ENCODE data around the gene SH2D2A.

SH2D2A gene

DNA sequence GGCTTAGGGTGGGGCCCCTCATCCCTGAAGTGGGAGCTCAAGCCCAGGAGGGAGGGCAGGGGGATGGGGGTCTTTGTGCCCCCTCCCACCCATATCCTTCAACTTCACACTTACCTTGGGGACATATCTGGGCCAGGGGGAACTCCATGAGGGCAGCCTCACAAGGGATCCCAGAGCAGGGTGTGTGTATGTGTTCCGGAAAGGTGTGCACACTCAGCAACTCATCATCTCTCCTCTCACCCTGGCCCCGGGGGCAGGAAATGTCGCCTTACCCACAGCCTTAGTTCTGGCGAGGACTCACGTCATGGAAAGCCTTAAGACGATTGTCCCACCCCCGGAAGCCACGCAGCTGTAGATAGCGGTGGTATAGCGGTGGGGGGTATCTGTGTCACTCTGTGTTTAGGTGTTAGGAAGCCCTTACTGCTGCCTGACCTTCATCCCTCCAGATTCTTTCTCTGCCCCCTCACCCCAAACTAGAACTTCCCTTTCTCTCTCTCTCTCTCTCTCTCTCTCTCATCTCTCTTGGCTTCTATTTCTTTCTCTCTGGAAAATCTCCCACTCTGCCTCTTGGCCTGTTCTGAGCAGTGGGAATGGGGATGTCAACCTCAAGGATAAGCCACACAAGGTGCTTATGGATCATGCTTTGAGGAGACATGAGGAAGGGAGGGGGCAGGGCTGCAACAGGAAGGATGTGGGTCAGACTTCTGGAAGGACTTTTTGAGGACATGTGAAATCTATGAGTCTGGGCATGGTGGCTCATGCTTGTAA lies at the start of gene SH2D2A:
Gene SH2D2A, minus strand, starts transcription at position 288 of the 768 bp plus-strand sequence. Its CDS starts 140 bp downstream, at position 148.
- peak; percentile 91 to 97 for DNase-seq (ENCODE audit: extremely low read depth in 1 of 2, low read depth in 1 of 2)

DNA sequence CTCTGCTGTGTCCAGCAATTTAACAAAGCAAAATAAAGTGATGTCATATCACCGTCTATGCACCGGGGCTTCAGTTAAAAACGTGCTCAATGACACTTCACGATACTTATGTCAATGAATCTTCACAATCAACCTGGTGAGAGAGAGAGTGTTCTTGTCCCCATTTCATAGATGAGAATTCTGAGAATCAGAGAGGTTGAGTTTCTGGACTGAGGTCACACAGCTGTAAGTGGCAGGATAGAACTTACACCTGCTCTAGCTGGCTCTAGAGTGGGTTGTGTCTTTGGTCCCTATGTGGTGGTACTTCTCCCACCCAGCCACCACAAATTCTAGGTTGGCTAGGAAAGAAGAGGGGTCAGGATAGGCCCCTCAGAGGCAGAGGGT lies 49.2 kb upstream of the SH2D2A start:
- no peak for DNase-seq (ENCODE audit: extremely low read depth in 1 of 2, low read depth in 1 of 2)

DNA sequence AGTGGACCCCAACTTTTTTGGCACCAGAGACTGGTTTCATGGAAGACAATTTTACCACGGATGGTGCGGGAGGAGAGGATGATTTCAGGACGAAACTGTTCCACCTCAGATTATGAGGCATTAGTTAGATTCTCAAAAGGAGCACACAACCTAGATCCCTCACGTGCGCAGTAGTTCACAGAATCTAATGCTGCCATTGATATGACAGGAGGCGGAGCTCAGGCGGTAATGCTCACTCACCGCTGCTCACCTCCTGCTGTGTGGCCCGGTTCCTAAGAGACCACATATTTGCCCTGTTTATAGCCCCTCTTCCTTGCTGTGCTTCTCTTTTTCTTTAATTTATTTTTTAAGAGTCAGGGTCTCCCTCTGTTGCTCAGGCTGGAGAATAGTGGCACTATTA lies 48.6 kb upstream of the SH2D2A start:
- DNase-seq (ENCODE audit: extremely low read depth in 1 of 2, low read depth in 1 of 2), result no peak

DNA sequence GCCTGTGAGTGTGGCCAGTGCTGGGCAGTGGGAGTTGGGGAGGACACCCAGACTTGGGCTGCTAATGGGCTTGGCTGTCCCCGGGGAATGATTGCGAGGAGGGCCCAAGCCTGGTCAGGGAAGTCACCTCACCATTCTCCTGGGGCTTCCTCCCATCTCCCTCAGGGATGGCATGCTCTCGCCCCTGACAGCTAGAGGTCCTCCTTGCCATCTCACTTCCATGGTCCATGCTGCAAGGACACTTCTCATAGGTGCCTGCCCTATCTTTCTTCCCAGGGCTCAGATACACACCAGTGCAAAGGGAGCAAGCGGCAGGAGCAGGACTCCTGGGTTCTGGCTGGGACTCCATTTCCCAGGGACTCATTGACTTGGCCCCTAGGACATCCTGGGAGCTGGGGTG lies 48.1 kb upstream of the SH2D2A start:
- DNase-seq (ENCODE audit: extremely low read depth in 1 of 2, low read depth in 1 of 2), result no peak

DNA sequence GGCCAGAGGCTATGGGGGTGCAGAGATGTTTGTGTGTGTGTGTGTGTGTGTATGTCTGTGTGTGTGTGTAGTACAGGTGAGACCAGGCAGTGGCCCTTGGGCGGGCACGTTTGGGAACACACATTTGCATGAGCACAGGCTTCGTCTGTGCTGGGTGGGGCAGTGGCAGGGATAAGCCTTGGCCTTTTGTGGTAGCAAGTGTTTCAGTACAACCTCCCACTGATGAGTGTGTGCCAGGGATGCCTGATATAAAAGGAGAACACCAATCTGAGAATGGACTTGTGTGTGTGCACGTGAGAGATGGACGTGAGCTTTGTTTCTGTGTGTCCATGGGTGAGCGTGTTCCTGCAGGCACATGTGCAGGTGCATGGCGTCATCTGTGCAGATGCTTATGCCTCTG lies 47.0 kb upstream of the SH2D2A start:
- no peak for DNase-seq (ENCODE audit: extremely low read depth in 1 of 2, low read depth in 1 of 2)

DNA sequence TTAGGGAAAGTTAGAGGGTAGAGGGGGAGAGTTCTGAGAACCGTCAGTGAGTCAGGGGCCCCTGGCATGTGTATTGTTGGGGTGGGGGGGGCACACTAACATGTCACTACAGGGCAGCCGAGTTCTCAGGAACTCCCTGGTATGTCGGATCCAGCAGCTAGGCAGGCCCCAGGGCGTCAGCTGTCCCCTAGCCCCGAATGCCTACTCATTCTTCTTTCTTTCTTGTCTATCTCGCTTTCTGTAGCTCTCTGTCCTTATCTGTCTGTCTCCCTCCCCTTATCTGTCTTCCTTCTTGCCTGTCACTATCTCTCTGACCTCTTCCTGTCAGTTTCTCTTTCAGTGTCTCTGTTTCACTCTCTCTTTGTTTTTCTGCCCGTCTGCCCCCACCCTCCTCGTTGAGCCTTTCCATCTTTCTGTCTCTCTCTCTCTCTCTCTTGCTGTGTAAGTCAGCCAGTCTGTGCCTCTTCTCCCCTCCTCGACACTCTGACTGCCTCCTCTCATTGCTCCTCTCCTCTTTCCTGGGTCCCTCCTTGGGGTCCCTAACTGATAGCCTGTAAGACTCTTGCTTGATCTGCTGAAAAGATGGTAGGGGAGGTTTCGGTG lies 46.5 kb upstream of the SH2D2A start:
- peak in 1 of 2 donors; percentile 61 for DNase-seq (ENCODE audit: extremely low read depth in 1 of 2, low read depth in 1 of 2)

DNA sequence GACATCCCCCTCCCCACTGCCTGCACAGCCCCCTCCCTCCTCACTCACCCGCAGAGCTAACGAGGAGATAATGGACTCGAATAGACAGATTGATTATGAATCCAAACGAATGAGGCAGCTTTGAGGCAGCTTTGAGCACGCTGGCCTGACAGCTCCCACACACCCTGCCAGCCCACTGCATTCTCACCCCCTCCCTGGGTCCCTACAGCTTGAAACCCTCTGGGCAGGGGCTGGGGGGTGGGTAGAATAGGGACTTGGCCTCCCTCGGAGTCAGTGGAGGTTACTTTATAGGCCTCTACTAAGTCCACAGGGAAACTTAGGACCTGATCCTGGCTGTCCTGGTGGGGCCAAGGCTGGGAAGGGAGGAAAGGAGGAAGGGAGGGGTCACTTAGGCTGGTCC lies 45.9 kb upstream of the SH2D2A start:
- DNase-seq (ENCODE audit: extremely low read depth in 1 of 2, low read depth in 1 of 2), result no peak

DNA sequence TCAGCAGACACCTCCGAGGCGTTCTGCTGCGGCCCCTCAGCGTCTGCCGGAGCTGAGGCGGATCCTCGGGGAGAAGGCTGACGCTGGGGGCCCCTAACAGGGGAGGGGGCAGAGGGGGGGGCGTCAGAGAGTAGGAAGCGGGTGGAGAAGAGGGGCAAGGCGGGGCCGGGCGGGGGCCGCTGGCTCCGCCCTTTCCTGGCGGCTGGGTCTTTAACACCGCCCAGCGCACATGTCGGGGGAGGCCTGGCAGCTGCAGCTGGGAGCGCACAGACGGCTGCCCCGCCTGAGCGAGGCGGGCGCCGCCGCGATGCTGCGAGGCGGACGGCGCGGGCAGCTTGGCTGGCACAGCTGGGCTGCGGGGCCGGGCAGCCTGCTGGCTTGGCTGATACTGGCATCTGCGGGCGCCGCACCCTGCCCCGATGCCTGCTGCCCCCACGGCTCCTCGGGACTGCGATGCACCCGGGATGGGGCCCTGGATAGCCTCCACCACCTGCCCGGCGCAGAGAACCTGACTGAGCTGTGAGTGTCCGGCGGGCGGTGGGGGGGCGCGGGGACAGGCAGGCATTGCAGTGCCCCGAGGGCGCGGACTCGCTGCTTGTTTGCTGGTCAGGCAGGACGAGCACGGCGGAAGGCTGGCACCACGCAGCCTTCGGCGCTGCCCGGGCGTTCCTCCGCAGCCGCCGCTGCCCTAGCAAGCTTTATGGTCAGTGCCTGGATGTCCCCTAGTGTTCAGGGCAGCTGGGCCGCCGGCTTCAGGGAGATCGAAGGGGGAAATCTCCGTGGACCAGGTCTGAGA lies 44.2 kb upstream of the SH2D2A start, which contains the start of gene NTRK1:
Gene NTRK1, plus strand, starts transcription at position 238 of the 796 bp plus-strand sequence. Its CDS starts 70 bp downstream, at position 308.
- DNase-seq (ENCODE audit: extremely low read depth in 1 of 2, low read depth in 1 of 2), result peak in 1 of 2 donors; percentile 37

DNA sequence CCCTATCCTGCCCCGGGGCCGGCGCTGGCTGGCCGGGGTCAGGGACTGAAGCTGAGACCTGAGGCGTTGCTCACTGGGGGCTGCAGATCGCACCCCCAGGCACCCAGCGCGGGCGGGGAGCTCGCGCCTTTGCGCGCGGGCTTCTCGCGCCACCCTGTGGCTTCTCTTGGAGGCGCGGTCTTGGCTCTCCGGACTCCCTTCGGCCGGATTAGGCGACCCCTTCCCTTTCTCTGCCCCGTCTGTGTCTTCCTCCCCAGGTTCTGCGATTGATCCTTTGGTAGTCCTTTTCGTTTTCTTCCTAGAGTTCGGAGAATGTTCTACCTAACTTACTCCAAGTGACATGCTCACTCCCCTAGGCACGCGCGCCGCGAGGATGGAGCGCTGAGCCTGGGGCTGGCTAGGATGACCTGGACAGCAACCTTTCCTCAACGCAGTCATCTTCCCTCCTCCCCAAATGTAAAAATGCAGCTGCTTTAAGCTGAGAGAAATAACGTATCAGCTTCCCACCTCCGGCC lies 43.5 kb upstream of the SH2D2A start:
- DNase-seq (ENCODE audit: extremely low read depth in 1 of 2, low read depth in 1 of 2), result peak in 1 of 2 donors; percentile 30

DNA sequence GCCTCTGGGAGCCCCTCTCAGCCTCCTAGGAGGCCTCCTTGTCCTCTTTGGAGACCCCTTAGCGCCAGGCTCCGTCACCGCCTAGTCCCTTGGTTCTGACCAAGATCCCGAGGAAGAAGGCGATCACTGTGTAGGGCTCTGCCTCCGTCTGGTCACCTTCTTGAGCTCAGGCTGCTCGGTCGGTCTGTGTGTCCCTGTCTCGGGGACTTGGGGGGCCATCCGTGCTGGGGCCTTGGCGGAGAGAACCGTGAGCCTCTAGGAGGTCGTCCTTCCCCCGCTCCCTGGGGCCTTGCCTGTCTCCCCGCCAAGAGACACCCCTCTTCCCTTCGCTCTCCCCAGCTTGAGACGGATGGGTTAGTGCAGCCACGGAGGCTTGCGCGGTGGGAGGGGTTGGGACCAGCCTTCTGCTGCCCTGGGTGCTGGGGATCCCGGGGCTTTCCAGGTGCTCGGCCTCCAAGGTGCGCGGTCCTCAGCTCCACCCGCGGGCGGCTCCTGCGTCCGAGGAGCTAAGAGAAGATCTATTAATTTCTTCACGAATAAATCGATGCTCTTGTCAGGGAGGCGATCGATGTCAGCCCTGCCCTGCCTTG lies 43.0 kb upstream of the SH2D2A start:
- no peak for DNase-seq (ENCODE audit: extremely low read depth in 1 of 2, low read depth in 1 of 2)

DNA sequence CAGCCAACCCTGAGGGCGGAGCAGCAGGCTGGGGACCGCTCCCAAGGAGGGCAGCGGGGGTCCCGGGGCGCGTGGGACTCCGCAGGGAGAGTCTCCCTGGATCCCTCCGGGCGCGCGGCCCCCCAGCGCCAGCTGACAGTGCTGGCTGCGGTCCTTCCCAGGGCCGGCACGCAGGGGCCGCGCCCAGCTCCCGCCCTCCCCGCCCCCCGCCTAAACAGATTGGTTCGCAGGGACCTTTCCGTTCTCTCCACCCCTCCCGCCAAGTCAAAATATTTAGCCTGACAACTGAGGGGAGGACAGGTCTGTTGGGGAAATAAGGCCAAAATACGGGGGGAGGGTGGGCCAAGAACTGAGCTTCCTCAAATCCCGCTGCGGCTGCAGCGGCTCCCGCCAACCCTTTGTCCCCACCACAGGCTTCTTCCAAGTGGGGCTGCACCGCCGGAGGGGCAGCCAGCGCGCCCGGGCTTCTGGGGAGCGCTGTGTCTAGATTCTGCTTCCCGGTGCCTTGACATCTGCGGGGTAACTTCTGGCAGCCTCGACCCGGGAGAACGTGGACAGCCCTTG lies 42.4 kb upstream of the SH2D2A start, which contains the start of gene INSRR:
Gene INSRR, minus strand, starts transcription at position 159 of the 564 bp plus-strand sequence. CDS start 496 bp downstream, outside the sequence.
- no peak for DNase-seq (ENCODE audit: extremely low read depth in 1 of 2, low read depth in 1 of 2)

DNA sequence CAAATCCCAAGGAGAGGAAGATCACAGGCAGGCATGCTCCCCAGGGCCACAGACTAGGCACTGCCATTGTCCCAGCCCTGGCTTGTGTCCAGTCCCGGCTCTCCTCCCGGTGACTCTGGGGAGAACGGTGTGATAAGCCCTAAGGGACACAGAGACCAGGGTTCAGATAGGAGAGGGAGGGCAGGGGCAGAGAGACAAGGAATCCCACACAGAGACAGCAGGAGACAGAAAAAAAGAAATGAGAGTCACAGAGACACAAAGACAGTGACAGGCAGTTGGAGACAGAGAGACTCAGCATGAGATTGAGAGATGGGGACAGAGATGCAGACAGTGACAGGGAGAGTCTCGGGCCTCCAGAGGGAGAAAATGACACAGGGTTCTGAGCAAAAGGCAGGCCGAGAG lies 41.9 kb upstream of the SH2D2A start:
- DNase-seq (ENCODE audit: extremely low read depth in 1 of 2, low read depth in 1 of 2), result no peak

DNA sequence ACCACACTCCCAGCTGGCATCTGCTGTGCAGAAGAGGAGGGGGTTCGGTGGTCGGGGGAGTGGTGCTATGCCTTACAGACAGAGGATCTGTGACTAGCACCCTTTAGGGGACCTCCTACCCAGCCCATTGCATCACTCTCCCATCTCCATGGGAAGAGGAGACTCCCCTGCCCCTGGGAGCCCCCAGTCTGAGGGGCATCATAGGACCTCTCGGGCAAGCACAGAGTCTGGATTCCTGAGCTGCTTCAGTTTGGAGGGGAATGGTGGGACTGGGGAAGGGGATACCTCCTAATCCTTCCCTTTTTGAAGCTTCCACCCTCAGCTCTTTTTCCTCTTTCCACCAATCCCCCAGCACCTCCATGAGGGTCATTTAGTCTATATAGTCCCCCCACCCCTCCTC lies 40.9 kb upstream of the SH2D2A start:
- no peak for DNase-seq (ENCODE audit: extremely low read depth in 1 of 2, low read depth in 1 of 2)

DNA sequence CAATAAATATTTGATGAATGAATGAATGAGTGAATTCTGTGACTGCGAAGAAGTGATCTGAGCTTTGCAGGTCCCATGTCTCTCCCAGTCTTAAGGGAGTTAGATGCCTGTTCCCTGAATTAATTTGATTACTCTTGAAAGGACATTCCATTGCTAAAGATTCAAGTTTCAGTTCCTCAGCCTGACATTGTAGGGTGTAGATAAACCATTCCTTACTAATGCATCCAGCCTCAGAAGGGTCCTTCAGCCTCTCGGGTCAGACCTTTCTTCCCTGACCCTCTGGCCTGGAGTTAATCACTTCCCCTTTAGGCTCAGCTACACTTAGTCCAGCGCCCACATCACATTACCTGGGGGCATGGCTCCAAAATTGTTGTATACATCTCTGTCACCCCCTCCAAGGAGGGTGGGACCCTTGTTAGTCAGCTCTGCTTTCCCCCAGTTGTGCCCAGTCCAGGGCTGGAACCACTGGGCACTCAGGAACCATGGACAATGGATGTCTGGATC lies 39.7 kb upstream of the SH2D2A start:
- no peak for DNase-seq (ENCODE audit: extremely low read depth in 1 of 2, low read depth in 1 of 2)

DNA sequence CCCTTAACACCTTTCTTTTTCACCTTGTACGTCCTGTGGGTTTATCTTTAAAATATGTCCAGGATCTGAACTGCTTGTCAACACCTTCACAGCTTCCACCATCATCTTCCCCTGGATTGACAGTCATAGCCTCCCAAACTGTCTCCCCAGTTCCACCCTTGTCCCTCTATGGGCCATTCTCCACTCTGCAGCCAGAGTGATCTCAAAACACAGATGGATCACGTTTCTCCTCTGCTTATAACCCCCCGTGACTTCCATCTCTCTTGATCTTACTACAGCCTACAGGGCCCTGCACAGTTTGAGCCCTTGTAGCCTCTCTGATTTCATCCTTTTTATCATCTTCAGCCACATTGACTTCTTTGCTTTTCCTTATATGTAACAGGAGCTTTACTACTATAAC lies 38.0 kb upstream of the SH2D2A start:
- no peak for DNase-seq (ENCODE audit: extremely low read depth in 1 of 2, low read depth in 1 of 2)

DNA sequence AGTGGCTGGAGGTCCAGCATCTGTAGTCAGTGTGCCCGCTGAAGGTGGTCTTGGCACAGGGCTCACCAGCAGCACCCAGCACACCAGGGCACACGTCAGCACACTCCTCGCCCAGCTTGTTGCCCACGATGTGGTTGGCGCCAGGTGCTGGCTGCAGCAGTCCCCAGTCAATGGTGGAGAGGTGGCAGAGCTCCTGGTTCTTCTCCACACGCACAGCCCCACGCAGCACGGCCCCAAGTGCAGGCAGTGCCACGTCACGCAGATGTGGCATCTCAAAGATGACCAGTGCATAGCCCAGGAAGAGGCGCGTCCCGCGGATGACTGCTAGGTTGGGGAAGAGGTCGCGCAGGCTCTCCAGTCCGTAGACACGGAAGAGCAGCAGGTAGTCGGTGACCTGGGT lies 37.1 kb upstream of the SH2D2A start:
- DNase-seq (ENCODE audit: extremely low read depth in 1 of 2, low read depth in 1 of 2), result no peak

DNA sequence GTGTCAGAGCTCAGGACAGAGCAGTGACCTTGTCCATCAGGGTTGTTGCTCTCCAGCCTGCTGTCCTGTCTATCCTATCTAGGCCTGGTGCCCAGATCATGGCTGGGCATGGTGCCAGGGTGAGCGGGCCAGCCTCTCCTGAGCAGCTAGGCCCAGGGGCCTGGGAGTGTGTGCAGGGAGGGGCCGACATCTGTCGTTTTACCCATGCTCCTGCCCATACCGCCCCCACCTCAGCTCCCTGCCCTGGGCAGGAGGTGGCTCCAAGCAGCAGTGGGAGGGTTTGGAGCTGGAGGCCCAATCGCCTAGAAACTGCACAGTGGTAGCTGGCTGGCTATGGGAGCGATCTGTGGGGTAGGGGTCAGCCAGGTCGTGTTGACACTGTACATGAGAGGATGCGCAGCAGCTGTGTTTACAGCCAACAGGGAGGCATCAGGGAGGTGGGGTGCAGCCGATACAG lies 35.8 kb upstream of the SH2D2A start:
- DNase-seq (ENCODE audit: extremely low read depth in 1 of 2, low read depth in 1 of 2), result no peak

DNA sequence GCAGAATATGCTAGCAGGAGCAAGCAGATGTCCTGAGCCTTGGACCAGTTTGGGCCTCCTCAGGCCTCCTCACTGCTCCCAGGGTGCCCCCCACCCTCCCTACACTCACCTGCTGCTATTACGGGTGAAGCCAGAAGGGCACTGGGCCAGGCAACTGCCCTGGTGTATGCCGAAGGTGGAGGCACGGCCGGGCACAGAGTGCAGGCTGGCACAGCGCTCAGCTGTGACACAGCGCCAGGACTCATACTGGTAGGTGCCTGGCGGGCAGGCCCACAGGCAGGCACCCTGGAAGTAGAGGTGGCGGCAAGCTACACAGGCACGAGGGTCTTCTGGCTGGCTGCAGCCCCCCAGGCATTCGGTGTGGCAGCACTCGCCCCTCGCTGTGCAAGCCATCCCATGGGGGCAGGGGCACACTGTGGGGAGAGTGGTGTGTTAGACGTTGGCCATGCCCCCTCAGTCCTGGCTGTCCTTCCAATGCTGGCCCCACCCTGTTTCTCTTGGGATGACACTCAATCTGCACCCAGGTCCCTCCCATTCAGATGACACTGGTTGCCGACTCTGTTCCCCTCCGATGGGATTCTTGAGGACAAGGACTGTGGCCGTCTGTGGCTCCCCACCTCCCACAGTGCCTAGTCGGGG lies 35.2 kb upstream of the SH2D2A start:
- no peak for DNase-seq (ENCODE audit: extremely low read depth in 1 of 2, low read depth in 1 of 2)

DNA sequence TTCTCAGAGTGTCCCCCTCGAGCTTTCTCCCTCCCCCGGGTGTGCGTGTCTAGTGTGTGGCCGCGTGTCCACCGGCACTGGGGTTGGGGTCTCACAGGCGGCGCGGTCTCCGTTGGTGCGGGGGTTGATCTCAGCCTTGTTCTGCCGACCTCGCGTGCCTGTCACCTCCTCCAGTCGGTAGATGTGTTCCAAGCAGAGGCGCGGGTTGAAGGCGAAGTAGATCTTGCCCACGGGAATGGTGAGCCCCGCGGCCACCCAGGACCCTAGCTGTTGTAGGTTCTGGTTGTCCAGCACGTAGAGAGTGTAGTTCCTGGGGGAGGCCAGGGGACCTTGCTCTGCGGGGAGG lies 32.5 kb upstream of the SH2D2A start:
- DNase-seq (ENCODE audit: extremely low read depth in 1 of 2, low read depth in 1 of 2), result no peak

Data from stimulated activated CD8-positive, alpha-beta memory T cell treated with anti-CD3 and anti-CD28 coated beads, Interleukin-7, amount 100 ng/mL, for 48 hours (primary cell).